Measurements from ENCODE around the gene TRPM3.
A peak's percentile ranks its signal among the peaks of the same experiment; 100 is the strongest.

The TRPM3 gene

DNA sequence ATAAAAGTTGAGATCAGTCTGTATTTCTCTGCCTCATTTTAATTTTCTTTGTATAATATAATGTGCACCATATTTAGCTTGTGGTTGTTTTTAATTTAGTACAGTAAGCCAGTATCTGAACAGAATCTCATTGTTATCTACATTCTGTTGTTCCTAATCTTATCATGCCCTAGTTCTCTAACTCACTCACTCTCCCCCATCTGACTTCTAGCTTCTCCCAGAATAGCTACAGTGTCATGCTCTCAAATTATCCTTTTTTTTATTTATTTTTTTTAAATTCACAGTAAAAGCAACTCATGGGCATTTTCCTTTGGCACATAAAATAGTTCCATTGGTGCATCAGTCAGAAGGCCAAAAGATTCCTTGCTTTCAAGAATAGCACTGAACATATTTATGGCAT is 156.6 kb downstream of the TRPM3 start:
- TF ChIP-seq, protein P1, sequence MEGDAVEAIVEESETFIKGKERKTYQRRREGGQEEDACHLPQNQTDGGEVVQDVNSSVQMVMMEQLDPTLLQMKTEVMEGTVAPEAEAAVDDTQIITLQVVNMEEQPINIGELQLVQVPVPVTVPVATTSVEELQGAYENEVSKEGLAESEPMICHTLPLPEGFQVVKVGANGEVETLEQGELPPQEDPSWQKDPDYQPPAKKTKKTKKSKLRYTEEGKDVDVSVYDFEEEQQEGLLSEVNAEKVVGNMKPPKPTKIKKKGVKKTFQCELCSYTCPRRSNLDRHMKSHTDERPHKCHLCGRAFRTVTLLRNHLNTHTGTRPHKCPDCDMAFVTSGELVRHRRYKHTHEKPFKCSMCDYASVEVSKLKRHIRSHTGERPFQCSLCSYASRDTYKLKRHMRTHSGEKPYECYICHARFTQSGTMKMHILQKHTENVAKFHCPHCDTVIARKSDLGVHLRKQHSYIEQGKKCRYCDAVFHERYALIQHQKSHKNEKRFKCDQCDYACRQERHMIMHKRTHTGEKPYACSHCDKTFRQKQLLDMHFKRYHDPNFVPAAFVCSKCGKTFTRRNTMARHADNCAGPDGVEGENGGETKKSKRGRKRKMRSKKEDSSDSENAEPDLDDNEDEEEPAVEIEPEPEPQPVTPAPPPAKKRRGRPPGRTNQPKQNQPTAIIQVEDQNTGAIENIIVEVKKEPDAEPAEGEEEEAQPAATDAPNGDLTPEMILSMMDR (IDR thresholded peaks at IDR 0.05; ENCODE audit: low read depth, low read length, missing control alignments): no peak
- Histone ChIP-seq H3K27me3 (replicated peaks) (no peaks in the 10 kb centered on the region), H3K4me3 (ENCODE audit: low read depth, low read length) (no peak overlapping the region), H3K27ac (no peak overlapping the region), H3K36me3 (replicated peaks) (no peaks in the 10 kb centered on the region)
- in situ Hi-C loops (cut with HindIII; ENCODE audit: low pct_ligation_motif_present, low sequenced_read_pairs): no loop called here
- DNase-seq: no peak

DNA sequence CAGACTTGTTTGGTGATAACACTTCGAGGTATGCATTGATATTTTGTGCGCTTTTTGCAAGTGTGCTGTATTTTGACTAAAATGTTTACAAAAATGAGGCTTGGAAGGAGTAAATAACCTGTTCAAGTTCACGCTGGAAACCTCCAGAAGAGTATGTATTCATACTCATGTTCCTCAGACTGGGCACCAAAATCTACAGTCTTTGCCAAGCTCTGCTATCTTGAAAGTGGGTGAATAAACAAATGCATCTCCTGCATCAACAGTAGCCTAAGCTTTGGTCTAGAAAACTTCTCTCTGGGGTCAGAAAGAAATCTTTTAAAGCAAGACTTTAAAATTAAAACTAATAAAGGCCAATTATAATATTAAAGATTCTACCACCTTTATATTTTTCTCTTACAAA is 157.9 kb downstream of the TRPM3 start:
- in situ Hi-C loops (cut with HindIII; ENCODE audit: low pct_ligation_motif_present, low sequenced_read_pairs): no loop called here
- TF ChIP-seq, protein P1 (IDR thresholded peaks at IDR 0.05; ENCODE audit: low read depth, low read length, missing control alignments): no peak
- Histone ChIP-seq H3K27ac (no peak overlapping the region), H3K4me3 (ENCODE audit: low read depth, low read length) (no peak overlapping the region), H3K27me3 (replicated peaks) (no peaks in the 10 kb centered on the region), H3K36me3 (replicated peaks) (no peaks in the 10 kb centered on the region)
- no peak for DNase-seq

DNA sequence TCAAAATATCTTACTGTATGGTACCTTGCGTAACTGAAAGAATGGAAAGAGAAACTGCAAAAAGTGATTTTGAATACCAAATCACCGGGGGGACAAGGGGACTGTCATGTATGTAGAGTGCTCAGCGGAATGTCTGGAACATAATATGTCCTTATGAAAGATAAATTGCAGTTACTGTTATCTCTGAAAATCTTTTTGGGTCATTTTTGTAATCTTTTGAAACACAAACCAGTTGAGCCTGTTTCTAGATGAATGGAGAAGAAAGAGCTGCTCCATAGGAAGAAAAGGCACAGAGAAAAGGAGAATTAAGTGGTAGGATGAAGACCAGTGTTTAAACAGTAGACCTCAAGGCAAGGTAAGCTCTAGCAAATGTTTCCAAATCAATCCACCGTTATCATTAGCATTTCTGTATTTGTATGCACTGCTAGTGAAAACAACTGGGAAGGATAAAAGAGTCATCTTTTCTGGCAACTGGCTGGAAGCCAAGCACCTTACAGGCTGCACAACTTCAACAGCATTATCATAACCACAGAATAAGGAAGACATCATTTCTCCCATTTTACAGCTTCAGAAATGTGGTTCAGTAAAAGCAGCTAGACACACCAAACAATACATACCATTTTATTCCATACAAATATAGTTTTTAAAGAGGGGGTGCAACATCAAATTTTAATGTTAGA is 158.5 kb downstream of the TRPM3 start:
- TF ChIP-seq, protein P1 (IDR thresholded peaks at IDR 0.05; ENCODE audit: low read depth, low read length, missing control alignments): no peak
- DNase-seq: peak; percentile 40

DNA sequence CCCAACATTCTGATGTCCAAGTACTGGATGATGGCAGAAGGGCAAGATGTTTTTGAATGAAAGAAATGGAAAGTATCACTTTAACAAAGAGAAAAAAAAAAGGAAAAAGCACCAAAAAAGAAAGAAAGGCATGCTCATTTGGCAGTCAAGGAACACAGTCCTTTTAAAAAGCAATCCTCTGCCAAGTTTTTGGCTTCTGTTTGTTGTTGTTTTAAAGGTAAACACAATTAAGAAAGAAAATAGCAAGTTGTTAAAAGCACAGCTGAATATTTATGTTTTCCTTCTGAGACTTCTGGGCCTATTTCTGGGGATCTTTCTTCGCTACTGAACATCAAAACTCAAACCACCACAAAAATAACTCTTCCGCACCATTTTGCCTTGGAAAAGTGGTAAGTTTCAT is 162.1 kb downstream of the TRPM3 start:
- no peaks in the 10 kb centered on the region for H3K27me3 ChIP-seq (replicated peaks)
- H3K36me3 ChIP-seq (replicated peaks): no peaks in the 10 kb centered on the region
- TF ChIP-seq, protein P1 (IDR thresholded peaks at IDR 0.05; ENCODE audit: low read depth, low read length, missing control alignments): no peak
- DNase-seq: no peak
- no peak overlapping the region for H3K4me3 ChIP-seq (ENCODE audit: low read depth, low read length)
- in situ Hi-C loops (cut with HindIII; ENCODE audit: low pct_ligation_motif_present, low sequenced_read_pairs): no loop called here
- H3K27ac ChIP-seq: no peak overlapping the region

More for the DNA sequence above, 158.5 kb downstream of the TRPM3 start:
- in situ Hi-C loops (cut with HindIII; ENCODE audit: low pct_ligation_motif_present, low sequenced_read_pairs): no loop called here
- Histone ChIP-seq H3K27me3 (replicated peaks) (no peaks in the 10 kb centered on the region), H3K36me3 (replicated peaks) (no peaks in the 10 kb centered on the region), H3K4me3 (ENCODE audit: low read depth, low read length) (no peak overlapping the region), H3K27ac (no peak overlapping the region)

DNA sequence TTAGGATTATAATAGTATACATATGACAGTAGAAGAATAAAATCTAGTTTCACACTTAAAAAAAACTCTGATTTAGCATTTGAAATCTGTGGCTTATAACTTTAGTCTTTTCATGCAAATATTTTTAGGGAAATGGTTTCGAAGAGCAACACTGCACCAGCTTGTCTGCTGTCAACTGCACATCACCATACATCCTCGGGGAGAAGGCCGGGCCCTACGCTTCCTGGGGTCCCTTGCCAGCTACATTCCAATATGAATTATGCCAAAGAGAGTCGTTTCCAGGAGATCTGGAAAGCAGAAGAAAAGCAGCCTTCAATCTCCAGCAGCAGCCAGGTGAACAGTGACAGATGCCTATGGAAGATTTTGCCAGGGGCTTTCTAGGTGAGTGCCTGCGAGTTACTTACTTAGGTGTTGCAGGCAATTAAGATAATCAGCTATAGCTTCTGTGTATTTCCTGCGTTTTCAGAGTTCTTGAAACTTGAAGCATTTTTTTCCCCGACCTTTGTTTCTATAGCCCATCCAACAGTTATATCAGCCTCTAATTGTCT is 166.8 kb downstream of the TRPM3 start:
- no peaks in the 10 kb centered on the region for H3K36me3 ChIP-seq (replicated peaks)
- DNase-seq: no peak
- TF ChIP-seq, protein P1 (IDR thresholded peaks at IDR 0.05; ENCODE audit: low read depth, low read length, missing control alignments): no peak
- H3K4me3 ChIP-seq (ENCODE audit: low read depth, low read length): no peak overlapping the region
- no peaks in the 10 kb centered on the region for H3K27me3 ChIP-seq (replicated peaks)
- in situ Hi-C loops (cut with HindIII; ENCODE audit: low pct_ligation_motif_present, low sequenced_read_pairs): no loop called here
- H3K27ac ChIP-seq: peak overlapping the region; percentile 2

DNA sequence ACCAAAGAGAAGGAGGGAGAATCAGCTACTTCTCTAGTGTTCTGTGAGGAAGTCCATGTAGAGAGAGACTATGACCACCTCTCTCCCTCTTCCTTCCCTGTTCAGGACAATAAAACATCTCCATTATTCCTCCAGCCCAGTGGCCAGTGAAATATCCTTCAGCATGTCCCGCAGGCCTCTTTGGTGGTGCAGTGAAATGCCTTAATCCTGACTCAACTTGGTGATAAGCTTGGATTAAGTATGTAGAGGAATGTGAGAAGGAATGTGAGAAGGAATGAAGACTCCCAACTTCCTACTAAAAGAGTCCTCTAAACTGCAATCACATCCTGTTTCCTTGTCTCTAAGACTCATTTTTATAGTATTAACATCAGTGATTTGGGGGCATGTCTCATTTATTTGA is 167.3 kb downstream of the TRPM3 start:
- peak overlapping the region; percentile 43 for H3K27ac ChIP-seq
- H3K4me3 ChIP-seq (ENCODE audit: low read depth, low read length): no peak overlapping the region
- H3K36me3 ChIP-seq (replicated peaks): no peaks in the 10 kb centered on the region
- in situ Hi-C loops (cut with HindIII; ENCODE audit: low pct_ligation_motif_present, low sequenced_read_pairs): no loop called here
- peak; percentile 87 for DNase-seq
- TF ChIP-seq, protein P1 (IDR thresholded peaks at IDR 0.05; ENCODE audit: low read depth, low read length, missing control alignments): no peak
- H3K27me3 ChIP-seq (replicated peaks): no peaks in the 10 kb centered on the region
